GM12875 (cell line): ENCODE results near the gene C16orf96.

ENCODE experiments used
- H3K4me3 ChIP-seq: one replicate; pipeline ENCODE4 v1.5.1; 2011; ENCODE audit warnings: low read depth, low read length, control low read depth
- CTCF ChIP-seq: IDR thresholded peaks from 2 replicates; pipeline ENCODE4 v1.5.1; 2011; ENCODE audit warnings: low read depth, mild to moderate bottlenecking, control low read depth, inconsistent platforms, low read length, moderate library complexity, borderline replicate concordance; ENCODE audit not compliant: insufficient read depth

The C16orf96 gene

GRCh38 chr16:4628283-4628682 is 72.1 kb downstream of the C16orf96 start:
- no peak for TF ChIP-seq CTCF
- no peak overlapping the region for H3K4me3 ChIP-seq

DNA sequence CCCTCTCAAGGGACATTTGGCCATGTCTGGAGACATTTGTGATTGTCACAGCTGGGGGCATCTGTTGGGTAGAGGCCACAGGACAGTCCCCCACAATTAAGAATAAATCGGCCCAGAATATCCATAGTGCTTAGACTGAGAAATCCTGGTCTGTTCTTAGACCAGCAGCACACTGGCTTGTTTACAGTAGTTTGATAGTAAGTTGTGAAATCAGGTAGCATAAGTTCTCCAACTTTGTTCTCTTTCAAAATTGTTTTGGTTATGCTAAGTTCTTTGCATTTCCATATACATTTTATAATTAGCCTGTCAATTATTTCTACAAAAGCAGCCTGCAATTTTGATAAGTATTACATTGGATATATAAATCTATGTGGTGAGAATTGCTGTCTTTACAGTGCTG is 75.3 kb downstream of the C16orf96 start:
- no peak for TF ChIP-seq CTCF
- H3K4me3 ChIP-seq = no peak overlapping the region

DNA sequence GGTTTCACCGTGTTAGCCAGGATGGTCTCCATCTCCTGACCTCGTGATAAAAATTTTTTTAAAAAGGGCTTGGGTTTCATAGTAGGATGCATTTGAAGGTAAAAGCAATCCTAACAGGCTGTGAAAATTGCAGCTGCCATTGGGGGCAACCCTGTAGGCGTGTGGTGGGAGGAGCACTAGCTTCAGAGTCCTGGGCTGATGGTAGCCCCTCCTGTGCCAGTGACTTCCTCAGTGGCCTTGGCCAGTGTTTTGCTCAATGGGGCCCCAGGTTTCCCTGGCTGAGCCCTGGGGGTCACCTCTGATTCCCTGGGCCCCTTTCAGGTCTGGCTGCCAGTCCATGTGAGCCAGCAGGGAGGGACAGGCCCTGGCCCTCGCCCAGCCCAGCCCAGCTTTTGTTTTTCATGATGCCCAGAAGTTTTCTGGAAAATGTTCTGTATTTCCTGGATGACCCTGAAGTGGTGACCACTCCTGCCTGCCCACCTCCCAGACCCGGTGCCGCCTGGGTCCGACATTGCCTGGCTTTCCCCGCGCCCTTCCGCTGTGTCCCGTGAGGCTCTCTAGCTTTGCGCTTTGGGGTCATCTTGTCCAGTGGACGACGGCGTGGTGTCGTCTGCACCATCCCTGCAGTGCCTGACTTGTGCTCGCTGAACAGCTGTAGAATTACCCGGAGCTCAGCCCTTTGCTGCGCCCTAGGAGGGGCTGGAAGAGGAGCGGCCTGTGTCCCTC is 77.9 kb downstream of the C16orf96 start:
- H3K4me3 ChIP-seq = no peak overlapping the region
- TF ChIP-seq CTCF = no peak

GRCh38 chr16:4634768-4635167 is 78.6 kb downstream of the C16orf96 start:
- no peak for TF ChIP-seq CTCF
- H3K4me3 ChIP-seq = no peak overlapping the region

GRCh38 chr16:4636196-4636595 is 80.1 kb downstream of the C16orf96 start:
- no peak overlapping the region for H3K4me3 ChIP-seq
- TF ChIP-seq CTCF = no peak

GRCh38 chr16:4637501-4638166 is 81.5 kb downstream of the C16orf96 start:
- TF ChIP-seq CTCF = no peak
- H3K4me3 ChIP-seq = no peak overlapping the region
